GM12801 (cell line): ENCODE results near the gene DOCK2.

Experiments used
- TF ChIP-seq, protein P1 (sequence below): IDR thresholded peaks from one replicate; pipeline ENCODE4 v1.5.1; 2011; ENCODE audit warnings: control low read depth; ENCODE audit not compliant: insufficient read length; ENCODE audit errors: extremely low read depth

The DOCK2 gene

DNA sequence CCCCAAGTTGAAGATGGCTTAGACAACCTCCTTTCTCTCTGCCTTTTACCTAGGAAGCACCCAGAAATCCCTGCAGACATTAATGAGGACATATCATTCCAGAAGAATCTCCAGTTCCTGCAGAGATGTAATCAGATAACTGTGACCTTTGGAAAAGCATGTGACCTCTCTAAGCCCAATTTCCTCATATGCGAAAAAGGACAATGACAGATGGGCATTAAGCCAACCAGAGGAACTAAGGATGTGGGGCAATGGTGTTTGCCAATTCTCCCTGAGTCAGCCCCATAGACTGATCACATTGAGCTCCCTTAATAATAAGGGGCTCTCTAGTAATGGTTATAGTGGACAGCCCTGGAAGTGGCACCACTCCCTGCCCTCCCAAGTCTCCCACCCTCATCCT lies 458.6 kb downstream of the DOCK2 start:
- TF ChIP-seq, protein P1, sequence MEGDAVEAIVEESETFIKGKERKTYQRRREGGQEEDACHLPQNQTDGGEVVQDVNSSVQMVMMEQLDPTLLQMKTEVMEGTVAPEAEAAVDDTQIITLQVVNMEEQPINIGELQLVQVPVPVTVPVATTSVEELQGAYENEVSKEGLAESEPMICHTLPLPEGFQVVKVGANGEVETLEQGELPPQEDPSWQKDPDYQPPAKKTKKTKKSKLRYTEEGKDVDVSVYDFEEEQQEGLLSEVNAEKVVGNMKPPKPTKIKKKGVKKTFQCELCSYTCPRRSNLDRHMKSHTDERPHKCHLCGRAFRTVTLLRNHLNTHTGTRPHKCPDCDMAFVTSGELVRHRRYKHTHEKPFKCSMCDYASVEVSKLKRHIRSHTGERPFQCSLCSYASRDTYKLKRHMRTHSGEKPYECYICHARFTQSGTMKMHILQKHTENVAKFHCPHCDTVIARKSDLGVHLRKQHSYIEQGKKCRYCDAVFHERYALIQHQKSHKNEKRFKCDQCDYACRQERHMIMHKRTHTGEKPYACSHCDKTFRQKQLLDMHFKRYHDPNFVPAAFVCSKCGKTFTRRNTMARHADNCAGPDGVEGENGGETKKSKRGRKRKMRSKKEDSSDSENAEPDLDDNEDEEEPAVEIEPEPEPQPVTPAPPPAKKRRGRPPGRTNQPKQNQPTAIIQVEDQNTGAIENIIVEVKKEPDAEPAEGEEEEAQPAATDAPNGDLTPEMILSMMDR: no peak

DNA sequence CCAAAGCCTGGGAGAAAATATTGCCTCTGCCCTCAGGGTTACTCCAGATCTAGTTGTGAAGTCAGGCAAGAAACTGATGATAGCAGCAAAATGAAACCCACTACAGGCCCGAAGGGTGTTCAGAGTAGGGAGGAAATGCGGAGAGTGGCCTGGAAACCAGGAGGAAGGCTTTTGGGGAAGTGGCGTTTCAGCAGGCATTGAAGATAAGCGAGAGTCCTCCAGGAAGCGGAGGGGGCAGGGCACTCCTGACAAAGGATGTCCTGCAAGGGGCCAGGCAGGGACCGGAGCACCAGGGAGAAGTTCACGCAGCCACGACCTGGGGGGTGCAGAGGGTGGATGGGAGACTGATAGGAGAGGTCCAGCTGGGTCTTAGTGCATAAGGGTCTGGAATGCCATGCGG lies 460.9 kb downstream of the DOCK2 start:
- TF ChIP-seq, protein P1: no peak

DNA sequence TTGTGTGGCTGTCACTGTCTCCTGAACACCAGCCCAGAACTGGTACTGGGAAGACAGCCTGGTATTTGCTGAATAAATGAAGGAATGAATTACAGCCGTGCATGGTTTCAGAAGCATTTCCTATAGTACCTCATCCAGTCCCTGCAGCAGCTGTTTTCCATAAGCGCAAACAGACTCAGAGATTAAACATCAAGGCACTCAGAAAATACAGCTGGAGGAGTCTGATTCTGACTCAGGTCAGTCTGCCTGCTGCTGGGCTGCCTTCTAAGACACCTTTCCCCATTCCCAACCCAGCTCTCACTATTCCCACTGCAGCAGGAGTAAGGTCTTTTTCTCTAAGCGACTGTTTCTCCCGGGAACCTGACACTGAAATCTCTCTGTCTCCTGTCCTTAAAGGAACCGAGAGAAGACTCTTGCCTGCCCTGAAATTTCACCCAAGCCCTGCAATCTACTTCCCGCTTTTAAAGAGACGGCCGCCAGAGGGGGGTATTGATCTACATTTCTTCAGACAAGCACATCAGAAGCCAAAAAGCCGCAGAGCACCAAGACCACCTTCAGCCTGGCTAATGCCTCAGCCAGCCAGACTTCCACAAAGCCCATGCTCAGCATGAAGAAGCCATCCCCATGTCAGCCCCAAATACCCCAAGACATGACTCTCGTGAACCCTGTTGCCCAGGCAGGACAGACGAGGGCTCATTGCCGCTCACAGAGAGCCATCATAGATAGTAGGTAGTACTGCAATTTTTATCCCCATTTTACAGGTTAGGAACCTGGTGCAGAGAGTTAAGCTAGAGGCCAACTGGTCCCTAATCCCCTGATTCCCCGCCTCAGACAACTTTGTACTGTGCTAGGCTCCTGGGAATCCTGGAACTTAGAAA lies 463.2 kb downstream of the DOCK2 start:
- TF ChIP-seq, protein P1: no peak

DNA sequence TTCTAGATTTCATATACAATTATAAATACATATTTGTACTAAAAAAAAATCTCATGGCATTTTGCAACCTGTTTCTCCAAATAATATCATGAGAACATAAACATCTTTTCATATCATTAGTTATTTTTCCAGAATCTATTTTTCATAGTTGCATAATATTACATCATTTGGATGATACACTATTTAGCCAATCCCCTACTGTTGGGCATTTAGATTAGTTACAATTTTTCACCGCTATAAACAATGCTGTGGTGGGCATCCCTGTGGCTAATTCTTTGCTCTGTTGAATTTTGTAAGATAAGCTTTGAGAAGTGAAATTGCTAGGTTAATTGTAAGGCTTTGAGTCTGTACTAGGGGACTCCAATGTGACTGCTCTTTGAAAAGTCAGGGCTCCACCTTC lies 466.4 kb downstream of the DOCK2 start:
- TF ChIP-seq, protein P1: no peak

DNA sequence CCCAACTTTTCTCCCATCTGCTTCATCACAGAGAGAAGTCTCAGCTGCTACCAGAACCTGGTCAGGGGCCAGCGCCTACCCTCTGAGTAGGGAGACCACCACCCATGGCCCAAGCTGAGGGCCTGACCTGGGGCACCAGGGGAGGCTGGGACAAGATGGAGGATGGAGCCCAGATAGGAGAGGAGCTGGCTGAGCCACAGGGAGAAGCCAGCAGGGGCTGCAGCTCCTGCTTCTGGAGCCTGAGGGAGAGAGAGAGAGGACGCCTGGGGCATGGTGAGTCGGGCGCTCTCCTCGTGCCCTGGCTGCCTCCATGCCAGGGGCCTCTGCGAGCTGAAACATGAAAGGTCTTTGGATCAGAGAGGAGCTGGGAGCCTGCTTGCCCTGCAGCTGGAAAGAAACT lies 467.2 kb downstream of the DOCK2 start:
- TF ChIP-seq, protein P1: no peak

DNA sequence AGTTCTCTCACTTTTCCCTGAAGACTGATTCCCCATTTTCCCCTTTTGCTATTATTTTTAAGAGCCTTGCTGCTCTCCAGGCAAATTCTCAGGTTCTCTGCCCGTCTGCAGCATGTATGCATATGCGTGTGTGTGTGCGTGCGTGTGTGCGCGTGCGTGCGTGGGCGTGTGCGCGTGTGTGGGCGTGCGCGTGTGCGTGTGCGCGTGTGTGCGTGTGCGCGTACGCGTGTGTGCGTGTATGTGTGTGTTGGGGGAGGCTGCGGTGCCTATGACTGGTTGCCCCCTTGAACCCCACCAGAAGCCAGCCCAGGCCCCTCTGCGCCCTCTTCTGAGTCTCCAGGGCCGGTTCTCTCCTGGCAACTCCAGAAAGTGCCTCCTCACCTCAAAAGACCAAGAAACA lies 467.6 kb downstream of the DOCK2 start:
- TF ChIP-seq, protein P1: no peak

DNA sequence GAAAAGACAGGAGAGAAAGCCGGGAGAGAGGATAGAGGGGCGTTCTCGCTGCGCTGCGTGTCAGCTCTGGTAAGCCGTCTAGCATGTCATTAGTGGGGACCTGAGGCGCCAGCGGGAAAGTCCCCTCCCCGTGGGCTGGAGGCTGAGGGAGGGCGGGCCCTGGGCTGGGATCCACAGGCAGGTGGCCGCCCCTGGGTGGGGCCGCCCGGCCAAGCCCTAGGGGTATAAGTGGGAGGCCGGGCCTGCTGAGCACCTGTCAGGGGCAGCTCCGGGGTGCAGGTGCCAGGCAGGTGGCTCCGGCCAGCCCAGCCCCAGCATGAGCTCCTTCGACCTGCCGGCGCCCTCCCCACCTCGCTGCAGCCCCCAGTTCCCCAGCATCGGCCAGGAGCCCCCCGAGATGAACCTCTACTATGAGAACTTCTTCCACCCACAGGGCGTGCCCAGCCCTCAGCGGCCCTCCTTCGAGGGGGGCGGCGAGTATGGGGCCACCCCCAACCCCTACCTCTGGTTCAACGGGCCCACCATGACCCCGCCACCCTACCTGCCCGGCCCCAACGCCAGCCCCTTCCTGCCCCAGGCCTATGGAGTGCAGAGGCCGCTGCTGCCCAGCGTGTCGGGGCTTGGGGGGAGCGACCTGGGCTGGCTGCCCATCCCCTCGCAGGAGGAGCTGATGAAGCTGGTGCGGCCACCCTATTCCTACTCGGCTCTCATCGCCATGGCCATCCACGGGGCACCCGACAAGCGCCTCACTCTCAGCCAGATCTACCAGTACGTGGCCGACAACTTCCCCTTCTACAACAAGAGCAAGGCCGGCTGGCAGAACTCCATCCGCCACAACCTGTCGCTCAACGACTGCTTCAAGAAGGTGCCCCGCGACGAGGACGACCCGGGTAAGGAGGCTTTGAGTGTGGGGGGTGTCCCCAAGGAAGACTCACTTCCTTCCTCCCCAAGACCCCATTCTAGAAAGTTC lies 468.9 kb downstream of the DOCK2 start, which contains the start of gene FOXI1:
FOXI1 (plus strand) TSS at position 256 of the 970 bp plus-strand sequence; CDS start at position 317, 61 bp downstream.
- TF ChIP-seq, protein P1: no peak
